ELF-1 (cell line): ENCODE measurements around the gene SLC35E2B.
A peak's percentile ranks its signal among the peaks of the same experiment; 100 is the strongest.
"Not testable (repeated sequence)": the region's sequence is repeated elsewhere in the genome, so short reads cannot be mapped to it uniquely, and the experiment has no call there.

Experiments
- DNase-seq: peaks from one replicate; pipeline ENCODE4 v3.0.0-alpha.2; 2016; ENCODE audit warnings: low read depth, low spot score

SLC35E2B gene

GRCh38 chr1:1692714-1693647 is at the start of gene SLC35E2B:
TSS of gene SLC35E2B (minus strand) at chr1:1692795. CDS start at chr1:1676699, 16,096 bp downstream.
- DNase-seq: peak; percentile 83

- DNase-seq: not testable (repeated sequence)
Observed at GRCh38 chr1:1741013-1741412, 48.4 kb upstream of the SLC35E2B start.

GRCh38 chr1:1738799-1739337 is 46.3 kb upstream of the SLC35E2B start:
- not testable (repeated sequence) for DNase-seq

GRCh38 chr1:1737675-1738590 is 45.3 kb upstream of the SLC35E2B start:
- DNase-seq: not testable (repeated sequence)

GRCh38 chr1:1732381-1732780 is 39.8 kb upstream of the SLC35E2B start:
- no peak for DNase-seq

DNA sequence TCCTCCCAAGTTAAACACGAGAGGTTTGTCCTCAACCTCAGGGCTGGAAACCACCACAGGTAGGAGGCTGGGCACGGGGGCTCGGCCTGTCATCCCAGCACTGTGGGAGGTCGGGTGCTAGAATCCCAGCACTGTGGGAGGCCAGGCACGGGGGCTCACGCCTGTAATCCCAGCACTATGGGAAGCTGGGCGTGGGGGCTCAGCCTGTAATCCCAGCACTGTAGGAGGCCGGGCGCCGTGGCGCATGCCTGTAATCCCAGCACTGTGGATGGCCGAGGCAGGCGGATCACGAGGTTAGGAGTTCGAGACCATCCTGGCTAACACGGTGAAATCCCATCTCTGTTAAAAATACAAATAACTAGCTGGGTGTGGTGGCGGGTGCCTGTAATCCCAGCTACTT is 38.3 kb upstream of the SLC35E2B start:
- no peak for DNase-seq

DNA sequence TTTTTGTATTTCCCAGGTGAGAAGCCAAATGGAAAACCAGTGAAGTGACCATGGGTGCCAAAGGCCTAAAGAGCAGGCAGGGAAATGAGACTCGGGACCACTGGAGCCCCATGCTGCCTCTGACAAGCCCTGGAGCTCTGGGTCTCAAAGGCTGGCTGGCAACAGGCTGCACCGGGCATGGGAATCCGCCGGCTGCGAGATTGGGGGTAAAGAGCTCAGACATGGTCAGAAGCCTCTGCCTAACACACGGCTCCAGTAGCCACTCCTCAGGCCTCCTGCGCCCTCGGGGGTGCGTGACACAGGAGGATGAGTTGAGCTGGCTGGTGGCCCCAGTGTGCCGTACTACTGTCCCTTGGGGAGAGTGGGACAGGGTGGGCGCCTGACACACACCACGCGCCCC is 37.6 kb upstream of the SLC35E2B start:
- not testable (repeated sequence) for DNase-seq

DNA sequence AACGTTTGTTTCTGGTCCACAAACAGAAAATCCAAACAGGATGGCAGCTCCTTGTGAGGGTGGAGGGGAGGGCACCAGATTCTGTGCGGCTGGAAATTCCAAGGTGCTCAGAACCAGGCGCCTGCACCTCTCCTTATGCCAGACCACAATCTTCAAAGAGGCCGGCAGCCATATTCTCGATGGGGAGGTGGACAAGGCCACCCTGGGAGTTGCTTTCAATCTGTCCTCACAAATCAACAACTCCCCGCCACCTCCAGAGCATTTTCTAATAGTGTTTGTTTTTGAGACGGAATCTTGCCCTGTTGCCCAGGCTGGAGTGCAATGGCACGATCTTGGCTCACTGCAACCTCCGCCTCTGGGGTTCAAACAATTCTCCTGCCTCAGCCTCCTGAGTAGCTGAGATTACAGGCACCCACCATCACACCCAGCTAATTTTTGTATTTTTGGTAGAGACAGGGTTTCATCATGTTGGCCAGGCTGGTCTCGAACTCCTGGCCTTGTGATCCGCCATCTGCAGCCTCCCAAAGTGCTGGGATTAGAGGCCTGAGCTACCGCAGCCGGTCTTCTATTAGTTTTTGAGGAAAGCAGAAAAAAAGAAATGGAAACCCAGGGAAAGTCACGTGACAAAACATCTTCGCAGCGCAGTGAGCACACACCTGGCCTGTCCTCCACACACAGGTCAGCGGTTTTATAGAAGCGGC is 36.7 kb upstream of the SLC35E2B start:
- not testable (repeated sequence) for DNase-seq

DNA sequence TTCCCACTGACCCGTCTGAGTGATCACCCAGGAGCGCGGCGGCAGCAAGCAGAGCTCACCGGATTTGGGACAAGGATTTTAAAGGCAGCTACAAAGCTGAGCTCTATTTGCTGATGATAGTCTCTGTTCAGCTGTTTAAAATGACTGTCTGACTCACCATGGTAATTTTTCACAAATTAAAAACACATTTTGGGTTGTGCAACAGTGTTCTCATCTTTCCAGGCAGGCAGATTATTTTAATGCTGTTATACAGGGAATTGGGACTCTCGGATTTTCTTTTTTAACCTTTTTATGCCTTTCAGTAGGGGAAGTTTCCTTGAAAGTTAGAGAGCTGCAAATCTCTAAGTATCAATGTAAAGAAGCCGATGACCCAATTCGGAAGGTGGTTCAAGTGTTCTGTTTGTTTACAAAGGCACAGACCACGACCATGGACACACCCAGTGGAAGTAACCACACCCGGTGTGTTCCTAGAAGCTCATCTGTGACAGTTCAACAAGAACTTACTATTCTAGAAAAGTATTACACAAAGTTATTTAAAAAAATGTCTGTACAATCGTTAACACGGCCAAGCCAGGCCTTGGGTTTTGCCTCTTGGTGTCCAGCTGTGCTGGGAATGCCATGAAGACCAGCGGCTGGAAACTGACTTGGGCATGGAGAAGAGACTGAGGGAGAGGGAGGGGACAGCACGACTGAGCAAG is 35.9 kb upstream of the SLC35E2B start:
- not testable (repeated sequence) for DNase-seq

GRCh38 chr1:1727131-1727651 is 34.6 kb upstream of the SLC35E2B start:
- DNase-seq: not testable (repeated sequence)

GRCh38 chr1:1726088-1726487 is 33.5 kb upstream of the SLC35E2B start:
- peak; percentile 32 for DNase-seq

- DNase-seq: peak; percentile 99
Observed at GRCh38 chr1:1724035-1724864, 31.7 kb upstream of the SLC35E2B start, which contains the start of gene CDK11A. TSS of gene CDK11A (minus strand) at chr1:1724357. CDS start at chr1:1722818, 1,539 bp downstream.

DNA sequence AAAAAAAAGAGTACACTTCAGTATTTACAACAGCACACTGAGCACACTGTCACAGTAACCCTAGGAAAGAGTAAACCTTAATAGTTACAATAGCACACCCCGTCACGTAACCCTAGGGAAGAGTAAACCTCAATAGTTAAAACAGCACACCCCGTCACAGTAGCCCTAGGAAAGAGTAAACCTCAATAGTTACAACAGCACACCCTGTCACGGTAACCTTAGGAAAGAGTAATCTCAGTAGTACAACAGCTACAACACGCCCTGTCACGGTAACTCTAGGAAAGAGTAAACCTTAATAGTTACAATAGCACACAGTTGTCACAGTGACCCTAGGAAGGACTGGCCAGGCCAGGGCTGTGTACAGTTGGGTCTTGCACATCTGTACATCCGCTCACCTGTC is 28.6 kb upstream of the SLC35E2B start:
- DNase-seq: no peak

GRCh38 chr1:1715109-1715883 is 22.7 kb upstream of the SLC35E2B start:
- not testable (repeated sequence) for DNase-seq

GRCh38 chr1:1707897-1708296 is 15.3 kb upstream of the SLC35E2B start:
- DNase-seq: not testable (repeated sequence)

DNA sequence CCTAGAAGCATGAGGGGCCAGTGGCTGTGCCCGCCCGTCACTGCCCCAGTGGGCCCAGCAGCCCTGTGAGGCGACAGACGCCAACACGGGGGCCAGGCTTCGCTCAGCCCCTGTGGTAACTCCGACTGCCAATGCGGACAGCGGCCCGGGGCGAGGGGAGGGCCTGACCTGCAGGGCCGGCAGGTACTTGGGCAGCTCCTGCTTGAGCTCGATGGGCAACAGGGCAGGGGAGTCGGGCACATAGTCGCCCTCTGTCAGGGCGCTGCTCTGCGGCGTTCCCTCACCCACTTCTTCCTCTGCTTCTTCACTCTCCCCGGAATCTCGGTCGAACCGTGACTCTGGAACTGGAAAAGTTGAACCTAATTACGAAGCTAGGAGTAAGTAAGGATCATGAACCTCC is 14.6 kb upstream of the SLC35E2B start:
- not testable (repeated sequence) for DNase-seq

- not testable (repeated sequence) for DNase-seq
Observed at GRCh38 chr1:1705623-1706022, 13.0 kb upstream of the SLC35E2B start.

DNA sequence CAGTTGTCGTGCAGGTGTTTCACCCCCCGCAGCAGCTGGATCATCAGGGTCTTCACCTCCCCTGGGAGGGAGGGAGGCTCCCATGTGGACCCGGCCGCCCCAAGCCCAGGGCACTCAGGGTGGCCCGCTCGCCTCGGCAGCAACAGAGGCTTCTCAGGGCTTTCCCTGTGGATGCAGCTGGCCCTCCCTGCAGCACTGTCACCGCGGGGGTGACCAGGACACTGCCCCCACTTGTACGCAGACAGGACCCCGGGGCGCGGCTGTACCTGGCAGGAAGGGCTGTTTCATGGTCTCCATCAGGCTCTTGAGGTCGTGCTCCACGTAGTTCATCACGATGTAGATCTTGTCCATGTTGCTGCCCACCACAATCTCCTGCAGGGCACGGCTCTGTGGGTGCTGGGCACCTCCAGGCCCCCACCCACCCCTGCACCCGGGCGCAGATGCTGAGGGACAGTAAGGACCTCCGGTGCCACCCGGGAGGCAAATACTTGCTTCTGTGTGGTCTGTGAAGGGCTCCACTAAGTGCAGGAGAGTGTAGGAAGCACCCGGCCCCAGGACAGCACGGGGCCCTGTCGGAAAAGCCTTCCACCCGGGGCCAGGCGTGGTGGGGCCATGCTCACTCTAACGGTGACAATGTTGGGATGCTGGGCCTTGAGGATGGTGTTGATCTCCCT is 11.8 kb upstream of the SLC35E2B start:
- DNase-seq: not testable (repeated sequence)
